Iris pigment epithelial cell (primary cell): ENCODE measurements around the gene LRP1B.

Source experiments
- DNase-seq: peaks from one replicate; pipeline ENCODE4 v3.0.0-alpha.2; 2011; ENCODE audit warnings: low read depth

The LRP1B gene

GRCh38 chr2:141508806-141509595 lies 621.8 kb downstream of the LRP1B start:
- no peak for DNase-seq

- DNase-seq = no peak
These were observed 622.6 kb downstream of the LRP1B start for GRCh38 chr2:141508086-141508752.

GRCh38 chr2:141506135-141506534 lies 624.7 kb downstream of the LRP1B start:
- no peak for DNase-seq

- no peak for DNase-seq
These were observed 629.1 kb downstream of the LRP1B start for GRCh38 chr2:141501752-141502151.

GRCh38 chr2:141499123-141499522 lies 631.7 kb downstream of the LRP1B start:
- no peak for DNase-seq

GRCh38 chr2:141498561-141498960 lies 632.3 kb downstream of the LRP1B start:
- DNase-seq = peak; percentile 55

DNA sequence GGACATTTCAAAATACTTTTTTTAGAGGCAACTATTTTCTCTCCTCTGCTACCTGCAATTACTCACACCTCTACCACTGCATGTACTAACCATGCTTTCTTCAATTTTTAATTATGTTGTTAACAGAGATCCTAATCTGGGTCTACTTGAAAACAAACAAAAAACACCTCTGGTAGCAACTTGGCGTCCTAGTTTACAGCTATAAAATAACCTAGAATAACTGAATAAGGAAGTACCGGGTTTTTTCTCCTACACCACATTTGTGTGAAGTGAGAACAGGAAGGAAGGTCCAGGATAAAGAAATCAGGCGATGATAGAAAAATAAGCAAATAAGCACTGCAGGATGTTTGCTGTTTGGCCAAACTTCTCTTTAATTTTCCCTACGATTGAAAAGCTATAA lies 633.5 kb downstream of the LRP1B start:
- no peak for DNase-seq

- DNase-seq = peak; percentile 63
These were observed 634.0 kb downstream of the LRP1B start for GRCh38 chr2:141496810-141497209.

- no peak for DNase-seq
These were observed 636.9 kb downstream of the LRP1B start for GRCh38 chr2:141493936-141494335.

GRCh38 chr2:141492816-141493215 lies 638.0 kb downstream of the LRP1B start:
- no peak for DNase-seq

DNA sequence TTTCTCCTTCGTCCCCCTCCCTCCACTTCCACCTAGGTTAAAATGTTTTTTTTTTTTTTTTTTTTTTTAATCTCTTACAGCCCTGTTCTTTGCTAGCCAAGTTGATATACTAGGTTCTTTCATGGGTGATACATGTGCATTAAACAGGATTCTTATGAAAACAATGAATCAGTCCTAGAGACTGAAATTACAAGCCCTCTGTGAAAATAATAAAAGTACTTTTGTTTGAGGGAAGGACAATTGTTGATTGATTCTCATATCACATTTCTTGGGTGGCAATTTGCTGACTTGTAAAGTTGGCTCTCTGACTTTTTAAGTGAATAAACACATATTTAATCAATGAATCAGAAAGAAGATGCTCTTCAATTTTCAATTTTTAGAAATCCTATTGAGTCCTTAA lies 639.9 kb downstream of the LRP1B start:
- peak; percentile 7 for DNase-seq

DNA sequence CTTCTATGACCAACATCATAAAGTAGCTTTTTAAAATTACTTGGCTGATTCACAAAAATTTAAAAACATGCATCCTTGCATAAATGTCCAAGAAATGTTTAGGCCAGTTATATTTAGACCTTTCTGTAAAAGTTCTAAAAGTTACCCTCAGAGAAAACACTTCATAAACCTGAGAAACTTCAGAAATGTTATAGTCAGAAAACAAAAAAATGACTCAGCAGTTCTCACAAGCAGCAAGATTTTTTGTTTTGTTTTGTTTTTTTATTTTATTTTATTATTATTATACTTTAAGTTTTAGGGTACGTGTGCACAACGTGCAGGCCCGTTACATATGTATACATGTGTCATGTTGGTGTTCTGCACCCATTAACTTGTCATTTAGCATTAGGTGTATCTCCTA lies 648.1 kb downstream of the LRP1B start:
- DNase-seq = no peak

DNA sequence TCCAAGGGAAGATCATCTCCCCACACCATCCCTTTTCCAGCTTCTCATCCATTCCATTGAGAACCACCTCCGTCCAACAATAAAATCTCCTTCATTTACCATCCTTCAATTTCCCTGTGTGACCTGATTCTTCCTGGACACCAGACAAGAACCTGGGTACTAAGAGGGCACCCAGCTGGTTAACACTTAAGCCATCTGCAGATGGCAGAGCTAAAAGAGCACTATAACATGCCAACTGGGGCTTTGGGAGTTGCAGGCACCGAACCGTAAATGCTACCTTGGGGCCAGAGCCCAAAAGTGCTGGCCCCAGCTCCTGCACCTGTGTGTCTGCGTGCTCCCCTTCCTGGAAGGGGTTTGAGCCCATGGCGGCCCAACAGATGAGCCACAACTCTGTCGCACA lies 655.0 kb downstream of the LRP1B start:
- DNase-seq = no peak

DNA sequence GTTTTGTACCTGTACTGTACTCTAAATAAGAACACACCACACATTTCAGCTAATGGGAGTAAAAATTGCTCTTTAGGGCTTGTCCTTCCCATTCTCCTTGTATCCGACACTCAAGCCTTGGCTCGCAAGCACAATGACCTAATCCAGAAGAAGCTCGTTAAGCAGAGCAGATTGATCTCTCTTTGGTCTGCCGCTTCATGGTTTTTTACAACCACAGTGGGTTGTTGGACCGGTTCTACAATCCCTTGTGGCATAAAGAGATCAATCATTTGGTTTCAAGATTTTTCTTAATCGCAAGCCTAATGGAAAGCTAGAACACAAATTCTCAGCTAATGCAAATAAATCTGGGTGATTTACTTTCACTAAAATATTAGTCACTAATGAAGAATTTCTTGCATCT lies 662.1 kb downstream of the LRP1B start:
- no peak for DNase-seq

- DNase-seq = no peak
These were observed 663.5 kb downstream of the LRP1B start for GRCh38 chr2:141467331-141467730.

DNA sequence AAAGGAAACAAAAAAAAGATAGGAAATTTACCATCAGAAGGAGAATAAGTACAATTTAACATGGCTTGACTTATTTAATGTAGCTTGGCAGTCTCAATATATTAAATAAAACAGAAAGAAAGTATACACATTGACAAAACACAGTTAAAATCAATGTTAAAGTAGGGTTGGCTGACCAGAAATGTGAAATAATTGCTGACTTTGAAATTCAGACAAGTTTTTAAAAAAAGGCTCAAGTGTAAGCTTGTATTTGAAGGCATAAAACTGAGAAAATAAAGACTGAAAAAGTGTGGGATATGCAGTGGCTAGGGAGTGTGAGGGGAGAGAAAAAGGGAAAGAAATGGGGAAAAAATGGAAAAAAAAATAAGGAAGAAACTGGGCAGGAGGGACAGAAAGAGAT lies 665.8 kb downstream of the LRP1B start:
- no peak for DNase-seq

DNA sequence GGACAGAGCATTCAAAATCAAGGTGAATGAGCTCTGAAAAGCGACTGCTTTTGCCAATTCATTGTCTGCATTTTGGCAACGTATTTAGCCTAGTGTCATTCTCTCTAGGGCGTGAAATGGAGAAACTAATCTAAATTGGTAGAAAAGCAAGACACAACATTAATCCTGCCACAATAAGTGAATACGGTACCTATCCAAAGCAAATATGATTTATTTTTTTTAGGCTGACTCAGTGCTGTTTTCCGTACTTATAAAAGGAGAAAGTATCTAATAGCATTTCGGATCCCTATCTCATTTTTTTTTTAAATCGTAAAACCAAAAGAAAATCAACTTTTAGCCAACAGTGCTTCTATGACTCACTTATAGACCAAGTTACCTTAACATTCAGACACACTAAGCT lies 672.5 kb downstream of the LRP1B start:
- no peak for DNase-seq

GRCh38 chr2:141455877-141456276 lies 674.9 kb downstream of the LRP1B start:
- DNase-seq = no peak

- DNase-seq = no peak
These were observed 675.5 kb downstream of the LRP1B start for GRCh38 chr2:141455211-141455826.

- no peak for DNase-seq
These were observed 690.7 kb downstream of the LRP1B start for GRCh38 chr2:141440072-141440635.

DNA sequence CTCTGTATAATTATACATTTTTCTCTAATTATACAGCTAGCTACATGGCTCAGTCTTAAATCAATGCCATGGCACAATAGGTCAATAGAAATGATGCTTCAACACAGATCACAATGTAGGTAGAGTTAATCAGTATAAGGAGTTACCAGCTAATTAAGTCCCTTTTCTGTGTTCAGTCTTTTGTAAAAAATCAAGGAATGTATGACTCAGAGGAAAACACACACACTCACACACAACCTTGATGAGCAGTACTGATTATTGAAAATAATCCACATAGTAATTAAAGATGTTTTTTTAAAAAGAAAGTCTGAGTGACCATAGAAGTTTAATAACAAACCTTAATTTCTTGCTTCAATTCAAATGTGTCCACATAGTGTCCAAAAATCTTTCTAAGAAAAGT lies 691.3 kb downstream of the LRP1B start:
- peak; percentile 13 for DNase-seq

DNA sequence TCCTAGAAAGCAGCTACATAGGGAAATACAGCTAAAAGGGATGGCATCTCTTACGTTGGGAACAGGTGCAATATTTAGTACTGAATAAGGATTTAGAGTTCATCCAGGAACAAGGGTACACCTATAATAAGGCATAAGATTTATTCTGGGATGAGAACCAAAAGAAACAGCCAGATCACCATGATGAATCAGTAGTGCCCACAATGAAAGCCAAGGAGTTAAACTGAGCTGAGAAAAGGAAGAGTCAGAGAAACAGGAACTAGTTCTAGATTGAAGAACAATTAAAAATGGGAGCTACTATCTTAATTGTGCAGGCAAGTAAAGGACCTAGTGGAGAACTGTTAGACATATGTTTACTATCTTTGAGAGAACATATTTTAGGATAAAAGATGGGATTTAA lies 692.3 kb downstream of the LRP1B start:
- peak; percentile 14 for DNase-seq

DNA sequence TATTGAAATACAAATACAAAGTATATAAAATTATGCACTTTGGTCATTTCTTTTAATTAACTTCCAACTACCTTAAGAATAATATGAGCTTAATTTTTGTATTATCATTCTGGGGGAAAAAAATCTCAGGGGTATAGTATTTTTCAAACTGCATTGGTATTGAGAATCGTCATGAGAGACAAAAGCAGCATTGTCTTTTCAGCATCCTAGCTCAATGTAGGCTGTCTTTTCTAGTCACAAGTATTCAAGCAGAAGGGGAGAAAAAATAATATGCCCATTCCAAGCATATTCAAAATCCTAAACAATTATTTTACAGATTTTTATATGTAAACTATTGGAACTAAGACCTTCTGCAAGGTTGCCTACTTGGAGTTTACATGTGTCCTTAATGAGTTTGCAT lies 693.3 kb downstream of the LRP1B start:
- DNase-seq = no peak
